SU-DHL-6 (cell line): ENCODE data around the gene IGSF6.

Source experiments
- H2AFZ ChIP-seq: fragments of 200-600 bp; sonication (generic); 2 replicates; pipeline ENCODE4 v1.6.1; 2014; ENCODE audit warnings: low read depth, mild to moderate bottlenecking, moderate library complexity, mixed read lengths, antibody characterized with exemption, low read length; ENCODE audit not compliant: severe bottlenecking
- H3F3A ChIP-seq: fragments of 200-600 bp; shearing (Covaris generic); 2 replicates; pipeline ENCODE4 v1.6.0; 2016; ENCODE audit warnings: antibody characterized with exemption, mild to moderate bottlenecking; ENCODE audit not compliant: insufficient read depth
- H3K27ac ChIP-seq: fragments of 200-600 bp; sonication (generic); 2 replicates; pipeline ENCODE4 v1.5.1; 2016; ENCODE audit warnings: low read depth, mild to moderate bottlenecking, low read length, moderate library complexity, mixed read lengths
- H3K27me3 ChIP-seq: fragments of 200-600 bp; sonication (generic), shearing (Covaris generic); 2 replicates; pipeline ENCODE4 v1.6.0; 2014; ENCODE audit warnings: mild to moderate bottlenecking, low read length
- H3K36me3 ChIP-seq: fragments of 200-600 bp; sonication (generic); 2 replicates; pipeline ENCODE4 v1.6.1; 2014; ENCODE audit warnings: mild to moderate bottlenecking, low read length, mixed read lengths
- H3K4me2 ChIP-seq: fragments of 300-600, 200-600 bp; shearing (Covaris generic), sonication (generic); 2 replicates; pipeline ENCODE4 v1.6.0; 2014; ENCODE audit warnings: low read length, low read depth, mild to moderate bottlenecking; ENCODE audit not compliant: poor library complexity, severe bottlenecking
- H3K4me3 ChIP-seq: fragments of 200-600 bp; sonication (generic); 2 replicates; pipeline ENCODE4 v1.5.1; 2014; ENCODE audit warnings: antibody characterized with exemption, low read length, mild to moderate bottlenecking, mixed read lengths; ENCODE audit not compliant: insufficient read depth, poor library complexity, severe bottlenecking
- H3K79me2 ChIP-seq: fragments of 200-600 bp; sonication (generic); 2 replicates; pipeline ENCODE4 v1.6.1; 2014; ENCODE audit warnings: mild to moderate bottlenecking, low read length, moderate library complexity; ENCODE audit not compliant: insufficient read depth
- H3K9ac ChIP-seq: fragments of 200-600 bp; sonication (generic); 2 replicates; pipeline ENCODE4 v1.7.0; 2014; ENCODE audit warnings: mild to moderate bottlenecking, low read length
- H3K9me2 ChIP-seq: fragments of 200-600 bp; sonication (generic); replicated peaks from 2 replicates; pipeline ENCODE4 v1.6.1; 2014; ENCODE audit warnings: low read length; ENCODE audit not compliant: insufficient read depth
- H3K9me3 ChIP-seq: fragments of 200-600 bp; sonication (generic); 2 replicates; pipeline ENCODE4 v1.6.1; 2014; ENCODE audit warnings: low read length, mixed read lengths; ENCODE audit not compliant: insufficient read depth
- H4K20me1 ChIP-seq: fragments of 200-600 bp; sonication (generic); 2 replicates; pipeline ENCODE4 v1.6.1; 2014; ENCODE audit warnings: low read depth, mild to moderate bottlenecking, antibody characterized with exemption, low read length, moderate library complexity, mixed read lengths
- CTCF ChIP-seq: fragments of 200-600 bp; sonication (generic); IDR thresholded peaks from one replicate; pipeline ENCODE4 v1.5.1; 2017; ENCODE audit warnings: antibody characterized with exemption, mild to moderate bottlenecking, low read length, moderate library complexity; ENCODE audit not compliant: insufficient read depth, poor library complexity, severe bottlenecking
- EZH2phosphoT487 ChIP-seq: fragments of 200-600 bp; sonication (generic), shearing (Covaris generic); conservative IDR thresholded peaks from 2 replicates; pipeline ENCODE4 v1.6.1; 2018; ENCODE audit warnings: mild to moderate bottlenecking, antibody characterized with exemption, low read length, moderate library complexity, mixed read lengths

Gene IGSF6

GRCh38 chr16:21641916-21642315 is 10.5 kb downstream of the IGSF6 start:
- Histone ChIP-seq H3K27ac (no peak overlapping the region), H3K9me3 (no peaks in the 10 kb centered on the region), H3K9ac (no peak overlapping the region), H3F3A (peaks cover 58% of the 10 kb centered on the region), H3K27me3 (no peaks in the 10 kb centered on the region), H4K20me1 (no peaks in the 10 kb centered on the region), H3K4me3 (no peak overlapping the region), H3K9me2 (no peaks in the 10 kb centered on the region), H3K79me2 (no peaks in the 10 kb centered on the region), H3K4me2 (no peak overlapping the region), H2AFZ (no peak overlapping the region), H3K36me3 (no peaks in the 10 kb centered on the region)
- TF ChIP-seq CTCF (no peak), EZH2phosphoT487 (no peak)

GRCh38 chr16:21639493-21639892 is 12.9 kb downstream of the IGSF6 start:
- Histone ChIP-seq H3K4me2 (no peak overlapping the region), H3F3A (peaks cover 34% of the 10 kb centered on the region), H3K4me3 (no peak overlapping the region), H3K36me3 (no peaks in the 10 kb centered on the region), H3K9me3 (no peaks in the 10 kb centered on the region), H4K20me1 (no peaks in the 10 kb centered on the region), H3K9ac (no peak overlapping the region), H3K79me2 (no peaks in the 10 kb centered on the region), H2AFZ (no peak overlapping the region), H3K27me3 (no peaks in the 10 kb centered on the region), H3K27ac (peak overlapping the region; percentile 35), H3K9me2 (no peaks in the 10 kb centered on the region)
- no peak for TF ChIP-seq CTCF
- no peak for TF ChIP-seq EZH2phosphoT487

- Histone ChIP-seq H2AFZ (no peak overlapping the region), H3K79me2 (no peaks in the 10 kb centered on the region), H3K4me2 (no peak overlapping the region), H3K4me3 (no peak overlapping the region), H3K9me3 (no peaks in the 10 kb centered on the region), H3K9me2 (no peaks in the 10 kb centered on the region), H3K9ac (no peak overlapping the region), H3K27ac (peak overlapping the region; percentile 13; the same call in 1 of the 2 replicates), H4K20me1 (no peaks in the 10 kb centered on the region), H3K36me3 (no peaks in the 10 kb centered on the region), H3K27me3 (no peaks in the 10 kb centered on the region), H3F3A (peaks cover 25% of the 10 kb centered on the region)
- TF ChIP-seq CTCF (no peak), EZH2phosphoT487 (no peak)
These were observed 13.8 kb downstream of the IGSF6 start for GRCh38 chr16:21638573-21638975.
